ENCODE measurements around the gene MSL3.
A peak's percentile ranks its signal among the peaks of the same experiment; 100 is the strongest.

GRCh38 chrX:11757719-11758399, at the start of gene MSL3:
- TF ChIP-seq, protein P1, sequence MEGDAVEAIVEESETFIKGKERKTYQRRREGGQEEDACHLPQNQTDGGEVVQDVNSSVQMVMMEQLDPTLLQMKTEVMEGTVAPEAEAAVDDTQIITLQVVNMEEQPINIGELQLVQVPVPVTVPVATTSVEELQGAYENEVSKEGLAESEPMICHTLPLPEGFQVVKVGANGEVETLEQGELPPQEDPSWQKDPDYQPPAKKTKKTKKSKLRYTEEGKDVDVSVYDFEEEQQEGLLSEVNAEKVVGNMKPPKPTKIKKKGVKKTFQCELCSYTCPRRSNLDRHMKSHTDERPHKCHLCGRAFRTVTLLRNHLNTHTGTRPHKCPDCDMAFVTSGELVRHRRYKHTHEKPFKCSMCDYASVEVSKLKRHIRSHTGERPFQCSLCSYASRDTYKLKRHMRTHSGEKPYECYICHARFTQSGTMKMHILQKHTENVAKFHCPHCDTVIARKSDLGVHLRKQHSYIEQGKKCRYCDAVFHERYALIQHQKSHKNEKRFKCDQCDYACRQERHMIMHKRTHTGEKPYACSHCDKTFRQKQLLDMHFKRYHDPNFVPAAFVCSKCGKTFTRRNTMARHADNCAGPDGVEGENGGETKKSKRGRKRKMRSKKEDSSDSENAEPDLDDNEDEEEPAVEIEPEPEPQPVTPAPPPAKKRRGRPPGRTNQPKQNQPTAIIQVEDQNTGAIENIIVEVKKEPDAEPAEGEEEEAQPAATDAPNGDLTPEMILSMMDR (IDR thresholded peaks at IDR 0.05) = no peak
- TF ChIP-seq POLR2A (IDR thresholded peaks at IDR 0.05) = peak; percentile 25 to 43 (median 36)
